T-cell (primary cell): Measurements from ENCODE around the gene SP140L. TPM values are rescaled to one million over a fixed set of nuclear protein-coding genes. Genes with fewer than 3 reads are reported as not detected.
A peak's percentile ranks its signal among the peaks of the same experiment; 100 is the strongest.

Experiments
- ATAC-seq, 4 experiments: fragments of 200-7000 bp in 3 of 4; fragments of 150-1000 bp in 1 of 4; cut with Tn5 transposase; replicated peaks in 1 of 4; 1 replicate in 3 of 4; 2 replicates in 1 of 4; pipeline ENCODE4 v1.10.0; 2021; ENCODE audit warnings: moderate library complexity in 3 of 4, mild to moderate bottlenecking in 2 of 4, moderate number of reproducible peaks in 1 of 4
- CTCF ChIA-PET, 2 donors: fragments of 300-600 bp; sonication (Branson Sonifier 250); formaldehyde crosslinking; loops; one replicate each; lab custom pipeline; 2022; ENCODE audit warnings: antibody characterized with exemption in 2 of 2; lab: Charles Lee
- POLR2A ChIA-PET, 2 donors: fragments of 300-600 bp; sonication (Branson Sonifier 250); formaldehyde crosslinking; loops; one replicate each; lab custom pipeline; 2022; ENCODE audit warnings: antibody characterized with exemption in 2 of 2; lab: Charles Lee
- DNase-seq, 35 experiments: peaks; one replicate each; pipeline versions ENCODE4 v3.0.0 to v3.0.0-alpha.2; 2013 to 2023
- H3K27ac ChIP-seq: one replicate; pipeline ENCODE4 v1.5.1; 2013; ENCODE audit warnings: low read length
- H3K27me3 ChIP-seq, 2 experiments: replicated peaks in 1 of 2; 1 replicate in 1 of 2; 2 replicates in 1 of 2; pipeline versions ENCODE4 v1.6.1 to v1.7.0; 2013; ENCODE audit warnings: low read length in 1 of 2, mixed read lengths in 1 of 2; ENCODE audit not compliant: control insufficient read depth in 2 of 2, insufficient read depth in 2 of 2; ENCODE audit errors: extremely low read depth in 1 of 2
- H3K36me3 ChIP-seq, 2 donors: 1 replicate in 1 of 2; 2 replicates in 1 of 2; pipeline versions ENCODE4 v1.6.1 to v1.7.0; 2013; ENCODE audit warnings: low read length in 1 of 2; ENCODE audit not compliant: control insufficient read depth in 2 of 2, insufficient read depth in 1 of 2; ENCODE audit errors: extremely low read depth in 1 of 2
- H3K4me1 ChIP-seq, 2 experiments: 1 replicate in 1 of 2; 2 replicates in 1 of 2; pipeline versions ENCODE4 v1.6.1 to v1.7.0; 2013; ENCODE audit warnings: low read length in 2 of 2, mixed read lengths in 1 of 2; ENCODE audit not compliant: insufficient read depth in 2 of 2, control insufficient read depth in 1 of 2; ENCODE audit errors: extremely low read depth in 1 of 2
- H3K4me3 ChIP-seq, 2 donors: 1 replicate in 1 of 2; 2 replicates in 1 of 2; pipeline versions ENCODE4 v1.5.1 to v1.7.0; 2013; ENCODE audit warnings: mild to moderate bottlenecking in 2 of 2, low read length in 1 of 2, moderate library complexity in 1 of 2; ENCODE audit not compliant: control insufficient read depth in 1 of 2; ENCODE audit errors: extremely low read depth in 1 of 2
- H3K9me3 ChIP-seq: 2 replicates; pipeline ENCODE4 v1.7.0; 2013
- H3K27ac Mint-ChIP-seq, 2 donors: one replicate each; pipeline ENCODE4 v1.8.0; 2020 to 2021; ENCODE audit warnings: mild to moderate bottlenecking in 2 of 2, mixed read lengths in 2 of 2
- H3K27me3 Mint-ChIP-seq, 2 donors: one replicate each; pipeline ENCODE4 v1.8.0; 2021 to 2022; ENCODE audit warnings: mixed read lengths in 2 of 2
- H3K36me3 Mint-ChIP-seq: one replicate; pipeline ENCODE4 v1.8.0; 2021; ENCODE audit warnings: mixed read lengths
- H3K4me1 Mint-ChIP-seq, 3 donors: one replicate each; pipeline ENCODE4 v1.8.0; 2020 to 2022; ENCODE audit warnings: mixed read lengths in 3 of 3, mild to moderate bottlenecking in 1 of 3
- H3K4me3 Mint-ChIP-seq, 3 donors: one replicate each; pipeline ENCODE4 v1.8.0; 2020 to 2022; ENCODE audit warnings: mild to moderate bottlenecking in 3 of 3, mixed read lengths in 3 of 3, moderate library complexity in 3 of 3
- H3K9me3 Mint-ChIP-seq, 3 donors: one replicate each; pipeline ENCODE4 v1.8.0; 2020 to 2022; ENCODE audit warnings: mixed read lengths in 3 of 3
- WGBS: methylation state at CpG from one replicate; pipeline ENCODE4 v1.1.5; 2013; ENCODE audit warnings: missing lambda C conversion rate; ENCODE audit not compliant: insufficient coverage; 5-methylcytosine and 5-hydroxymethylcytosine counted together
- total RNA-seq, 35 experiments: library from RNA in 6 of 35; stranded (reverse) in 6 of 35; fragments of 120-200 nt in 1 of 35; gene quantifications; one replicate each; pipeline versions ENCODE4 v1.2.1 to v1.2.4 and lab custom pipeline; 2013 to 2026

SP140L gene
- total RNA-seq, 5 donors from 2014 or later (not counting 1 experiment from before 2014, with no cell fraction given), result 80.8 to 104 (median 82.0) TPM

GRCh38 chr2:230449901-230450467, 123.0 kb downstream of the SP140L start:
- H3K36me3 Mint-ChIP-seq, result peaks cover 87% of the 10 kb centered on the region
- H3K9me3 ChIP-seq, result no peaks in the 10 kb centered on the region
- peak overlapping the region; percentile 23 to 72 for H3K27ac Mint-ChIP-seq
- CTCF ChIA-PET, result no interaction called here
- no peak overlapping the region for H3K27ac ChIP-seq
- no peak for DNase-seq
- no peak for ATAC-seq
- POLR2A ChIA-PET, result no interaction called here
- H3K27me3 Mint-ChIP-seq, result no peaks in the 10 kb centered on the region
- H3K36me3 ChIP-seq, result peaks cover 12 to 82% of the 10 kb centered on the region in 2 donors
- peak overlapping the region in 1 of 3 donors; percentile 13 for H3K4me3 Mint-ChIP-seq
- peaks cover 65 to 85% (median 80%) of the 10 kb centered on the region in 3 donors for H3K4me1 Mint-ChIP-seq
- no peaks in the 10 kb centered on the region for H3K9me3 Mint-ChIP-seq
- WGBS, result 100% methylated on average over 3 of the region's 6 CpGs
- H3K4me1 ChIP-seq, result peaks cover 9 to 21% of the 10 kb centered on the region in 2 experiments
- H3K27me3 ChIP-seq, result no peaks in the 10 kb centered on the region
- no peak overlapping the region for H3K4me3 ChIP-seq

GRCh38 chr2:230453006-230453405, 126.0 kb downstream of the SP140L start:
- Histone ChIP-seq H3K27me3 (no peaks in the 10 kb centered on the region), H3K36me3 (peaks cover 8 to 69% of the 10 kb centered on the region in 2 donors), H3K4me3 (no peak overlapping the region), H3K4me1 (peaks cover 12 to 21% of the 10 kb centered on the region in 2 experiments), H3K27ac (no peak overlapping the region), H3K9me3 (no peaks in the 10 kb centered on the region)
- WGBS, result no CpG with 5 or more reads among the region's 2 CpGs
- peaks cover 3 to 8% (median 7%) of the 10 kb centered on the region in 3 donors for H3K9me3 Mint-ChIP-seq
- CTCF ChIA-PET, result no interaction called here
- peak overlapping the region; percentile 9 to 62 for H3K27ac Mint-ChIP-seq
- ATAC-seq, result no peak
- no peak for DNase-seq
- H3K36me3 Mint-ChIP-seq, result peaks cover 93% of the 10 kb centered on the region
- H3K4me3 Mint-ChIP-seq, result no peak overlapping the region
- H3K27me3 Mint-ChIP-seq, result no peaks in the 10 kb centered on the region
- POLR2A ChIA-PET, result interaction anchor here in 1 of 2 donors (0.5 kb wide), 1 partner anchor 13 kb away, joined by 6 read pairs; no protein-coding TSS in a partner anchor
- H3K4me1 Mint-ChIP-seq, result peaks cover 69 to 89% (median 82%) of the 10 kb centered on the region in 3 donors

Other genes with a start within 250 kb of the SP140L start
- gene SP110, start 107.2 kb upstream of the SP140L start, total RNA-seq, result 100 to 1,000 TPM in 4 of 5 donors, 10 to 100 TPM in 1; 95.4 to 136 (median 111) TPM
- gene SP140, start 101.5 kb upstream of the SP140L start, total RNA-seq, result 10 to 100 TPM; 49.3 to 68.0 (median 66.8) TPM
- 100 to 1,000 TPM; 188 to 271 (median 217) TPM for gene SP100, start 89.0 kb downstream of the SP140L start, total RNA-seq